H1 (cell line): ENCODE results near the gene IL31. TPM values are rescaled to one million over a fixed set of nuclear protein-coding genes. Genes with fewer than 3 reads are reported as not detected.

Source experiments
- CTCF ChIA-PET: fragments of 300-600 bp; sonication (Branson Sonifier 250); formaldehyde crosslinking; loops from one replicate; lab custom pipeline; 2021; ENCODE audit not compliant: partially characterized antibody; lab: Charles Lee
- POLR2A ChIA-PET: fragments of 300-600 bp; sonication (Branson Sonifier 250); formaldehyde crosslinking; loops from one replicate; lab custom pipeline; 2021; ENCODE audit warnings: inconsistent platforms; ENCODE audit not compliant: partially characterized antibody; lab: Charles Lee
- DNase-seq, 2 experiments: peaks; one replicate each; pipeline versions ENCODE4 v3.0.0 to v3.0.0-alpha.2; 2010 to 2022; ENCODE audit warnings: low spot score in 2 of 2, low read depth in 1 of 2, mixed read lengths in 1 of 2
- FAIRE-seq: peaks from 2 replicates; lab custom pipeline; 2011; peaks lifted over from hg19 to GRCh38; lab: Jason Lieb, UNC
- H2AFZ ChIP-seq: 2 replicates; pipeline ENCODE4 v1.8.1; 2012; ENCODE audit warnings: low read length, inconsistent platforms
- H2AK5ac ChIP-seq: 2 replicates; pipeline ENCODE4 v1.6.1; 2013; ENCODE audit warnings: low read depth, low read length
- H2BK120ac ChIP-seq: replicated peaks from 2 replicates; pipeline ENCODE3; 2013; ENCODE audit warnings: low read depth, low read length, inconsistent platforms
- H2BK12ac ChIP-seq: 2 replicates; pipeline ENCODE4 v1.6.1; 2013; ENCODE audit warnings: low read depth, low read length
- H2BK15ac ChIP-seq: 2 replicates; pipeline ENCODE4 v1.6.1; 2013; ENCODE audit warnings: low read length
- H2BK20ac ChIP-seq: 2 replicates; pipeline ENCODE4 v1.6.1; 2013; ENCODE audit warnings: low read length
- H2BK5ac ChIP-seq: 2 replicates; pipeline ENCODE4 v1.6.1; 2013; ENCODE audit warnings: low read depth, low read length
- H3K14ac ChIP-seq: 2 replicates; pipeline ENCODE4 v1.6.1; 2013; ENCODE audit warnings: inconsistent platforms; ENCODE audit not compliant: insufficient read length
- H3K18ac ChIP-seq: 2 replicates; pipeline ENCODE4 v1.6.1; 2013; ENCODE audit warnings: low read length; ENCODE audit errors: extremely low read depth
- H3K23ac ChIP-seq: 2 replicates; pipeline ENCODE4 v1.6.1; 2013; ENCODE audit warnings: inconsistent platforms; ENCODE audit not compliant: insufficient read length
- H3K23me2 ChIP-seq: 2 replicates; pipeline ENCODE4 v1.6.1; 2013; ENCODE audit warnings: low read depth, low read length
- H3K27ac ChIP-seq: 2 replicates; pipeline ENCODE4 v1.6.1; 2011; ENCODE audit warnings: low read depth, low read length, inconsistent platforms
- H3K27me3 ChIP-seq, 4 experiments: replicated peaks in 1 of 4; 1 replicate in 1 of 4; 2 replicates in 3 of 4; pipeline versions ENCODE4 v1.6.1 to v1.8.1; 2011 to 2013; ENCODE audit warnings: low read length in 3 of 4, mild to moderate bottlenecking in 3 of 4, inconsistent platforms in 2 of 4, mixed read lengths in 2 of 4, moderate library complexity in 1 of 4; ENCODE audit not compliant: control insufficient read depth in 3 of 4, insufficient read depth in 3 of 4; ENCODE audit errors: extremely low read depth in 1 of 4
- H3K36me3 ChIP-seq, 4 experiments: 2 replicates each; pipeline versions ENCODE4 v1.6.1 to v1.8.1; 2011 to 2013; ENCODE audit warnings: mild to moderate bottlenecking in 4 of 4, low read length in 3 of 4, moderate library complexity in 2 of 4, control low read depth in 1 of 4, inconsistent platforms in 1 of 4; ENCODE audit not compliant: insufficient read depth in 4 of 4, control insufficient read depth in 2 of 4
- H3K4ac ChIP-seq: replicated peaks from 2 replicates; pipeline ENCODE3; 2013; ENCODE audit warnings: low read length, low read depth, mixed read lengths, inconsistent platforms; ENCODE audit not compliant: insufficient read length
- H3K4me1 ChIP-seq, 4 experiments: replicated peaks in 1 of 4; 1 replicate in 1 of 4; 2 replicates in 3 of 4; pipeline versions ENCODE4 v1.6.1 to v1.8.1; 2011 to 2013; ENCODE audit warnings: low read length in 3 of 4, inconsistent platforms in 2 of 4, mixed read lengths in 1 of 4; ENCODE audit not compliant: insufficient read depth in 4 of 4, control insufficient read depth in 3 of 4
- H3K4me2 ChIP-seq, 2 experiments: 2 replicates each; pipeline versions ENCODE4 v1.6.1 to v1.8.1; 2011 to 2013; ENCODE audit warnings: low read depth in 2 of 2, low read length in 2 of 2, control low read depth in 1 of 2, inconsistent platforms in 1 of 2, mild to moderate bottlenecking in 1 of 2; ENCODE audit not compliant: insufficient read depth in 1 of 2
- H3K4me3 ChIP-seq, 4 experiments: fragments of 200-600, 300-600 bp in 1 of 4; sonication (generic), shearing (Covaris generic), sonication (Bioruptor Twin) in 1 of 4; 2 replicates each; pipeline versions ENCODE4 v1.5.1 to v1.8.1; 2011 to 2016; ENCODE audit warnings: low read length in 4 of 4, low read depth in 3 of 4, control low read depth in 2 of 4, inconsistent platforms in 2 of 4, mild to moderate bottlenecking in 2 of 4, mixed read lengths in 1 of 4, moderate library complexity in 1 of 4; ENCODE audit not compliant: insufficient read depth in 2 of 4; ENCODE audit errors: extremely low read depth in 1 of 4
- H3K56ac ChIP-seq: replicated peaks from 2 replicates; pipeline ENCODE3; 2013; ENCODE audit warnings: low read depth, mild to moderate bottlenecking, mixed read lengths, low read length, inconsistent platforms; ENCODE audit not compliant: insufficient read length
- H3K79me1 ChIP-seq: 2 replicates; pipeline ENCODE4 v1.6.1; 2013; ENCODE audit warnings: low read depth, low read length, control low read depth
- H3K79me2 ChIP-seq, 2 experiments: 2 replicates each; pipeline versions ENCODE4 v1.6.1 to v1.8.1; 2012 to 2013; ENCODE audit warnings: low read length in 2 of 2, mild to moderate bottlenecking in 2 of 2, inconsistent platforms in 1 of 2; ENCODE audit not compliant: insufficient read depth in 2 of 2, control insufficient read depth in 1 of 2
- H3K9ac ChIP-seq, 4 experiments: replicated peaks in 1 of 4; 1 replicate in 1 of 4; 2 replicates in 3 of 4; pipeline versions ENCODE4 v1.6.1 to v1.8.1; 2011 to 2013; ENCODE audit warnings: low read depth in 3 of 4, low read length in 3 of 4, control low read depth in 2 of 4, mild to moderate bottlenecking in 2 of 4, moderate library complexity in 2 of 4, inconsistent platforms in 1 of 4; ENCODE audit errors: extremely low read depth in 1 of 4
- H3K9me3 ChIP-seq, 2 experiments: 2 replicates each; pipeline versions ENCODE4 v1.6.1 to v1.8.1; 2012 to 2013; ENCODE audit warnings: mild to moderate bottlenecking in 2 of 2, moderate library complexity in 2 of 2, control low read depth in 1 of 2, inconsistent platforms in 1 of 2, low read depth in 1 of 2, low read length in 1 of 2, mixed read lengths in 1 of 2; ENCODE audit not compliant: insufficient read depth in 2 of 2
- H4K20me1 ChIP-seq, 2 experiments: replicated peaks in 1 of 2; 2 replicates each; pipeline versions ENCODE3 to v1.8.1; 2011 to 2013; ENCODE audit warnings: inconsistent platforms in 2 of 2, low read length in 2 of 2, mild to moderate bottlenecking in 1 of 2; ENCODE audit not compliant: insufficient read depth in 2 of 2, control insufficient read depth in 1 of 2
- H4K5ac ChIP-seq: 2 replicates; pipeline ENCODE4 v1.6.1; 2013; ENCODE audit warnings: low read length, low read depth, mixed read lengths, inconsistent platforms; ENCODE audit not compliant: insufficient read length
- H4K8ac ChIP-seq: 2 replicates; pipeline ENCODE4 v1.8.0; 2013; ENCODE audit warnings: mild to moderate bottlenecking, moderate library complexity, low read length, inconsistent platforms; ENCODE audit not compliant: insufficient read depth; ENCODE audit errors: extremely low read depth
- H4K91ac ChIP-seq: replicated peaks from 2 replicates; pipeline ENCODE3; 2013; ENCODE audit warnings: low read length, mixed read lengths, inconsistent platforms; ENCODE audit not compliant: insufficient read length
- PHF8 ChIP-seq: fragments of 200-600 bp; sonication (generic); conservative IDR thresholded peaks from 2 replicates; pipeline ENCODE4 v1.7.1; 2012; ENCODE audit warnings: low read depth, mild to moderate bottlenecking, inconsistent platforms, low read length, moderate library complexity
- WGBS, 2 experiments: shearing (Covaris generic) in 1 of 2; methylation state at CpG; one replicate each; pipeline versions ENCODE4 v1.1.6 to v1.1.7; 2013 to 2015; ENCODE audit warnings: low lambda C conversion rate in 2 of 2, mixed read lengths in 2 of 2, inconsistent platforms in 1 of 2, low coverage in 1 of 2, missing lambda C conversion rate in 1 of 2; ENCODE audit not compliant: insufficient replicate concordance in 2 of 2, insufficient coverage in 1 of 2, insufficient read length in 1 of 2; ENCODE audit errors: extremely low coverage in 1 of 2, missing lambda C conversion rate in 1 of 2; 5-methylcytosine and 5-hydroxymethylcytosine counted together
- polyA plus RNA-seq, 7 experiments: library from polyadenylated mRNA; depleted of rRNA in 3 of 7; stranded (reverse) in 5 of 7; unstranded in 2 of 7; fragments of >200 nt in 5 of 7; fragments of 200-250 nt in 2 of 7; gene quantifications; 1 replicate in 5 of 7; 2 replicates in 1 of 7; 4 replicates in 1 of 7; pipeline versions ENCODE4 v1.2.1 to v1.2.3, GENCODE V29; 2011 to 2013; ENCODE audit warnings: missing spikeins in 2 of 7, mixed read lengths in 2 of 7
- total RNA-seq: library from RNA; stranded (reverse); fragmentation: NEBNext Ultra II Directional; extraction: Animal tissue kit (Norgen Biotek cat#: 25700); gene quantifications from 2 replicates; pipeline ENCODE4 v1.2.1, GENCODE V29; 2021

Gene IL31
- total and polyA plus RNA-seq, 2 of the 8 experiments (the other 6 are each of a cell fraction or from before 2014, with no cell fraction given), result not detected

- peaks cover 2 to 7% of the 10 kb centered on the region in 2 experiments for H4K20me1 ChIP-seq
- H2AFZ ChIP-seq, result no peak overlapping the region
- H3K27ac ChIP-seq, result no peak overlapping the region
- no peak overlapping the region for H3K4me2 ChIP-seq
- H4K5ac ChIP-seq, result no peak overlapping the region
- H3K14ac ChIP-seq, result no peak overlapping the region
- no peaks in the 10 kb centered on the region for H3K23me2 ChIP-seq
- no peak overlapping the region for H2BK20ac ChIP-seq
- H3K79me2 ChIP-seq, result no peaks in the 10 kb centered on the region; a peak in 1 of 4 replicates
- CTCF ChIA-PET, result interaction anchor here (0.7 to 18.2 kb wide), 20 partner anchors 10 to 532 kb away, joined by 3 to 379 read pairs (median 5); partner anchors contain the start of genes CFAP251 and LRRC43
- 81% methylated on average over 15 of the region's 17 CpGs; no CpG with 5 or more reads in 1 of the 2 experiments for WGBS, 2 experiments
- peaks cover 0 to 14% (median 2%) of the 10 kb centered on the region in 4 experiments; a peak in 4 of 8 replicates for H3K36me3 ChIP-seq
- no peak overlapping the region; a peak in 1 of 7 replicates for H3K9ac ChIP-seq
- H2AK5ac ChIP-seq, result no peak overlapping the region
- H2BK120ac ChIP-seq, result no peak overlapping the region
- no peak overlapping the region for H3K18ac ChIP-seq
- H3K4me1 ChIP-seq, result peaks cover 0 to 4% (median 2%) of the 10 kb centered on the region in 4 experiments; a peak in 2 of 7 replicates
- 0 out of 2 replicates have a peak, but pooled peaks cover 2% of the 10 kb centered on the region for H3K79me1 ChIP-seq
- no peak for FAIRE-seq
- no peak overlapping the region for H3K23ac ChIP-seq
- H3K56ac ChIP-seq, result no peak overlapping the region
- H3K27me3 ChIP-seq, result no peaks in the 10 kb centered on the region
- no peak overlapping the region for H3K4me3 ChIP-seq
- H3K9me3 ChIP-seq, result no peaks in the 10 kb centered on the region
- no peak for TF ChIP-seq PHF8
- no peak overlapping the region for H3K4ac ChIP-seq
- no peak overlapping the region; the same call in 1 of the 2 replicates for H2BK5ac ChIP-seq
- H2BK12ac ChIP-seq, result no peak overlapping the region
- no peak overlapping the region for H2BK15ac ChIP-seq
- POLR2A ChIA-PET, result interaction anchor here (1.0 to 1.6 kb wide), 6 partner anchors 10 to 79 kb away, joined by 3 to 4 read pairs (median 3); partner anchors contain the start of gene MLXIP
- no peak for DNase-seq
- H4K8ac ChIP-seq, result no peak overlapping the region
- no peak overlapping the region for H4K91ac ChIP-seq
Measured at GRCh38 chr12:122130150-122130549, 43.9 kb downstream of the IL31 start.
